22Rv1 (cell line): Measurements from ENCODE around the gene DNAJA4.

ENCODE experiments used
- ZFX ChIP-seq: fragments of 450-650 bp; IDR thresholded peaks from 2 replicates; pipeline ENCODE4 v1.6.1; 2017; ENCODE audit warnings: antibody characterized with exemption, borderline replicate concordance
- TF ChIP-seq, protein P1 (sequence below): fragments of 450-650 bp; IDR thresholded peaks from 2 replicates; pipeline ENCODE4 v1.5.1; 2017; ENCODE audit warnings: mild to moderate bottlenecking

GRCh38 chr15:78243491-78243941 is 20.8 kb upstream of the DNAJA4 start:
- TF ChIP-seq, protein P1, sequence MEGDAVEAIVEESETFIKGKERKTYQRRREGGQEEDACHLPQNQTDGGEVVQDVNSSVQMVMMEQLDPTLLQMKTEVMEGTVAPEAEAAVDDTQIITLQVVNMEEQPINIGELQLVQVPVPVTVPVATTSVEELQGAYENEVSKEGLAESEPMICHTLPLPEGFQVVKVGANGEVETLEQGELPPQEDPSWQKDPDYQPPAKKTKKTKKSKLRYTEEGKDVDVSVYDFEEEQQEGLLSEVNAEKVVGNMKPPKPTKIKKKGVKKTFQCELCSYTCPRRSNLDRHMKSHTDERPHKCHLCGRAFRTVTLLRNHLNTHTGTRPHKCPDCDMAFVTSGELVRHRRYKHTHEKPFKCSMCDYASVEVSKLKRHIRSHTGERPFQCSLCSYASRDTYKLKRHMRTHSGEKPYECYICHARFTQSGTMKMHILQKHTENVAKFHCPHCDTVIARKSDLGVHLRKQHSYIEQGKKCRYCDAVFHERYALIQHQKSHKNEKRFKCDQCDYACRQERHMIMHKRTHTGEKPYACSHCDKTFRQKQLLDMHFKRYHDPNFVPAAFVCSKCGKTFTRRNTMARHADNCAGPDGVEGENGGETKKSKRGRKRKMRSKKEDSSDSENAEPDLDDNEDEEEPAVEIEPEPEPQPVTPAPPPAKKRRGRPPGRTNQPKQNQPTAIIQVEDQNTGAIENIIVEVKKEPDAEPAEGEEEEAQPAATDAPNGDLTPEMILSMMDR, result no peak
- TF ChIP-seq ZFX, result no peak
